GM12873 (cell line): Measurements from ENCODE around the gene GNAZ.

Experiments used
- CTCF ChIP-seq: IDR thresholded peaks from 2 replicates; pipeline ENCODE4 v1.5.1; 2012; ENCODE audit warnings: low read depth, mild to moderate bottlenecking, moderate library complexity, low read length, control low read depth; ENCODE audit not compliant: insufficient read depth; ENCODE audit errors: missing control alignments

The GNAZ gene

GRCh38 chr22:23059284-23059948 lies 10.9 kb upstream of the GNAZ start:
- TF ChIP-seq CTCF: no peak

GRCh38 chr22:23060612-23061400 lies 9.5 kb upstream of the GNAZ start:
- TF ChIP-seq CTCF: no peak

GRCh38 chr22:23061471-23062280 lies 8.6 kb upstream of the GNAZ start:
- no peak for TF ChIP-seq CTCF

GRCh38 chr22:23062616-23063538 lies 7.4 kb upstream of the GNAZ start:
- TF ChIP-seq CTCF: no peak

GRCh38 chr22:23063539-23064380 lies 6.6 kb upstream of the GNAZ start:
- TF ChIP-seq CTCF: no peak

- no peak for TF ChIP-seq CTCF
Measured at GRCh38 chr22:23064381-23065068, 5.8 kb upstream of the GNAZ start.
